BJ (cell line): ENCODE results near the gene COASY. TPM values are rescaled to one million over a fixed set of nuclear protein-coding genes. Genes with fewer than 3 reads are reported as not detected.
A peak's percentile ranks its signal among the peaks of the same experiment; 100 is the strongest.

Experiments
- CTCF ChIA-PET: fragments of 350-600 bp; formaldehyde crosslinking; extraction: SDS; loops from one replicate; lab custom pipeline; 2021; ENCODE audit warnings: antibody characterized with exemption, inconsistent platforms; lab: Yijun Ruan, JAX
- POLR2A ChIA-PET: fragments of 300-600 bp; sonication (Branson Sonifier 250); formaldehyde crosslinking; extraction: SDS; loops from one replicate; lab custom pipeline; 2021; ENCODE audit warnings: antibody characterized with exemption; lab: Charles Lee
- DNase-seq: peaks from one replicate; pipeline ENCODE4 v3.0.0-alpha.2; 2011; ENCODE audit warnings: low read depth
- H3K27me3 ChIP-seq: 2 replicates; pipeline ENCODE4 v1.6.0; 2011; ENCODE audit warnings: low read length; ENCODE audit not compliant: control insufficient read depth, insufficient read depth
- H3K36me3 ChIP-seq: 2 replicates; pipeline ENCODE4 v1.5.1; 2011; ENCODE audit warnings: low read length; ENCODE audit not compliant: control insufficient read depth, insufficient read depth
- H3K4me3 ChIP-seq: 2 replicates; pipeline ENCODE4 v1.5.1; 2011; ENCODE audit warnings: low read depth, mild to moderate bottlenecking, control low read depth, low read length
- polyA plus RNA-seq: library from polyadenylated mRNA; depleted of rRNA; stranded (reverse); fragments of >200 nt; gene quantifications from 2 replicates; pipeline ENCODE4 v1.2.3, GENCODE V29; 2011
- TF ChIP-seq, protein P1 (sequence below): IDR thresholded peaks from 2 replicates; pipeline ENCODE4 v1.5.1; 2011; ENCODE audit warnings: low read depth, mild to moderate bottlenecking, control low read depth, inconsistent platforms, low read length, moderate library complexity; ENCODE audit not compliant: insufficient read depth

Gene COASY
- polyA plus RNA-seq, 1 experiment: 41.5 TPM

- TF ChIP-seq, protein P1, sequence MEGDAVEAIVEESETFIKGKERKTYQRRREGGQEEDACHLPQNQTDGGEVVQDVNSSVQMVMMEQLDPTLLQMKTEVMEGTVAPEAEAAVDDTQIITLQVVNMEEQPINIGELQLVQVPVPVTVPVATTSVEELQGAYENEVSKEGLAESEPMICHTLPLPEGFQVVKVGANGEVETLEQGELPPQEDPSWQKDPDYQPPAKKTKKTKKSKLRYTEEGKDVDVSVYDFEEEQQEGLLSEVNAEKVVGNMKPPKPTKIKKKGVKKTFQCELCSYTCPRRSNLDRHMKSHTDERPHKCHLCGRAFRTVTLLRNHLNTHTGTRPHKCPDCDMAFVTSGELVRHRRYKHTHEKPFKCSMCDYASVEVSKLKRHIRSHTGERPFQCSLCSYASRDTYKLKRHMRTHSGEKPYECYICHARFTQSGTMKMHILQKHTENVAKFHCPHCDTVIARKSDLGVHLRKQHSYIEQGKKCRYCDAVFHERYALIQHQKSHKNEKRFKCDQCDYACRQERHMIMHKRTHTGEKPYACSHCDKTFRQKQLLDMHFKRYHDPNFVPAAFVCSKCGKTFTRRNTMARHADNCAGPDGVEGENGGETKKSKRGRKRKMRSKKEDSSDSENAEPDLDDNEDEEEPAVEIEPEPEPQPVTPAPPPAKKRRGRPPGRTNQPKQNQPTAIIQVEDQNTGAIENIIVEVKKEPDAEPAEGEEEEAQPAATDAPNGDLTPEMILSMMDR: no peak
- POLR2A ChIA-PET: no interaction called here
- H3K36me3 ChIP-seq: peaks cover 39% of the 10 kb centered on the region
- DNase-seq: no peak
- H3K4me3 ChIP-seq: peak overlapping the region; percentile 97
- no peaks in the 10 kb centered on the region for H3K27me3 ChIP-seq
- CTCF ChIA-PET: interaction anchor here (0.7 to 1.0 kb wide), 2 partner anchors 12 kb away, joined by 3 to 4 read pairs; no protein-coding TSS in a partner anchor
Measured at GRCh38 chr17:42566215-42566882, 4.4 kb downstream of the COASY start.

- CTCF ChIA-PET: interaction anchor here (1.0 to 2.0 kb wide), 3 partner anchors 11 to 19 kb away, joined by 3 to 11 read pairs (median 4); partner anchors contain the start of gene PSMC3IP
- peak; percentile 39 for DNase-seq
- POLR2A ChIA-PET: interaction anchor here (0.6 kb wide), 1 partner anchor 429 kb away, joined by 4 read pairs; no protein-coding TSS in a partner anchor
- Histone ChIP-seq H3K4me3 (peak within 1 kb of the TSS; percentile 97), H3K27me3 (no peaks in the 10 kb centered on the region), H3K36me3 (peaks cover 43% of the 10 kb centered on the region)
- TF ChIP-seq, protein P1: no peak
Measured at GRCh38 chr17:42566883-42567573, 5.1 kb downstream of the COASY start, which contains the start of gene MLX. Gene MLX (plus strand): TSS chr17:42567100. CDS start chr17:42567125, 25 bp downstream.

- Histone ChIP-seq H3K4me3 (no peak overlapping the region), H3K27me3 (no peaks in the 10 kb centered on the region), H3K36me3 (peaks cover 48% of the 10 kb centered on the region)
- TF ChIP-seq, protein P1: no peak
- CTCF ChIA-PET: interaction anchor here (1.1 to 2.0 kb wide), 2 partner anchors 9 to 111 kb away, joined by 3 to 11 read pairs; partner anchors contain the start of gene PSMC3IP
- DNase-seq: no peak
- POLR2A ChIA-PET: interaction anchor here (0.7 kb wide), 1 partner anchor 41 kb away, joined by 3 read pairs; the partner anchor contains the start of gene TUBG1
Measured at GRCh38 chr17:42568341-42569111, 6.6 kb downstream of the COASY start.

GRCh38 chr17:42571435-42572225 lies 9.7 kb downstream of the COASY start:
- Histone ChIP-seq H3K4me3 (no peak overlapping the region), H3K27me3 (no peaks in the 10 kb centered on the region), H3K36me3 (peaks cover 31% of the 10 kb centered on the region)
- CTCF ChIA-PET: no interaction called here
- POLR2A ChIA-PET: no interaction called here
- no peak for DNase-seq
- TF ChIP-seq, protein P1: no peak
